HG03159 (cell line): Measurements from ENCODE around the gene GRAMD2B.
"Not testable (repeated sequence)": the region's sequence is repeated elsewhere in the genome, so short reads cannot be mapped to it uniquely, and the experiment has no call there.

Source experiments
- ATAC-seq: cut with Tn5 transposase; IDR thresholded peaks from one replicate; pipeline ENCODE4 v1.9.1; 2021; ENCODE audit warnings: mild to moderate bottlenecking, moderate library complexity; ENCODE audit not compliant: unreplicated experiment

Gene GRAMD2B, protein sequence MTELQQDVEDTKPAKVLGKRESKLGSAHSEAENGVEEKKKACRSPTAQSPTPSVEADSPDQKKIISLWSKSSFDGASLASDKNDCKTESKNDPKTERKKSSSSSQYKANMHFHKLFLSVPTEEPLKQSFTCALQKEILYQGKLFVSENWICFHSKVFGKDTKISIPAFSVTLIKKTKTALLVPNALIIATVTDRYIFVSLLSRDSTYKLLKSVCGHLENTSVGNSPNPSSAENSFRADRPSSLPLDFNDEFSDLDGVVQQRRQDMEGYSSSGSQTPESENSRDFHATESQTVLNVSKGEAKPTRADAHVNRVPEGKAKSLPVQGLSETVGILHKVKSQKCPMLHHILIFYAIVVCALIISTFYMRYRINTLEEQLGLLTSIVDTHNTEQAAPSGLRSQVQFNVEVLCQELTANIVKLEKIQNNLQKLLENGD

DNA sequence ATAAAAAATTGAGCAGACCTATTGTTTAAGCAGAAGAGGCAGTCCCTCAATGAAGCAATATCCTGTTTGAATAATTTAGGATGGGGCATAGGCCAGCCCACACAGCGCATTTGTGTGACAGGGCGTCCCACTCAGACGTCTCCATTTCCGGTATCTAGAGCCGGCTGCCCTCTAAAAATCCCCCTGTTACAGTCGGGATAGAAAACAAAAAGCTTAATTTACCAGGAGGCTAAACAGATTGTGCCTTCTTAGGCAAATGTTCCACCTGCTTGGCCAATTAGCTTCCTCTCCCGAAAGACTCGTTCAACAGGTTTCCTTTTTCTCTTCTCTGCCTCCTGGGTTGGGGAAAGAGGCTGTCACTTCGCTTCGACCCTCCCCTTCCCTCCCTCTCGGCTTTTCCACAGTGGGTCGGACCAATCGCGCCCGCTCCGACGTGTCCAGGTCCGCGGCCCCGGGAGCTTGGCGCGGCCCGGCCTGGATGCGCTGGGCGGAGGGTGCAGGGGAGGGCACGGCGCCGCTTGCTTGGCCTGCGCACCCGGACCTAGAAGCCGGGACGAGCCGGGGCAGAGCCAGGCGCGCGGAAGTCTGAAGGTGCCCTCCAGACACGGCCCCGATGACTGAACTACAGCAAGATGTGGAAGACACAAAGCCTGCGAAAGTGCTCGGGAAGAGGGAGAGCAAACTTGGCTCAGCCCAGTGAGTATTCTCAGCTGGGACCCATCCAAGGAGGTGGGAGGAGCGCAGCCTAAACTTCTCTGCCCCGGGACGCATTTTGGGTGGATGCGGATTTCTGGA lies at the start of gene GRAMD2B:
Gene GRAMD2B (plus strand): TSS at position 416 of the 795 bp plus-strand sequence. CDS start 198 bp downstream, at position 614.
- ATAC-seq: peak; percentile 92

DNA sequence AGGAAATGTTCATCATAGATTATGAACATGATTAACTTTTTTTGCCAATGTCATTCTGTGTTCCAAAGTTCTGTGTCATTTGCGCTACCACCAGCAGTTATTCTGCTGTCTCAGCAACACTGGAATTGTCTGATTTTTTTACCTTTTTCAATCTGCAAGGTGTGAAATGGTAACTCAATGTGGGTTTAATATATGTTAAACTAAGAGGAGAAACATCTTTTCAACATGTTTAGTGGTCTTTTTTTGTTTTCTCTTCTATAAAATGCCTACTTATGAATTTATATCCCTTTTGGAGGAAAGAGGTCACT lies 49.1 kb upstream of the GRAMD2B start:
- no peak for ATAC-seq

DNA sequence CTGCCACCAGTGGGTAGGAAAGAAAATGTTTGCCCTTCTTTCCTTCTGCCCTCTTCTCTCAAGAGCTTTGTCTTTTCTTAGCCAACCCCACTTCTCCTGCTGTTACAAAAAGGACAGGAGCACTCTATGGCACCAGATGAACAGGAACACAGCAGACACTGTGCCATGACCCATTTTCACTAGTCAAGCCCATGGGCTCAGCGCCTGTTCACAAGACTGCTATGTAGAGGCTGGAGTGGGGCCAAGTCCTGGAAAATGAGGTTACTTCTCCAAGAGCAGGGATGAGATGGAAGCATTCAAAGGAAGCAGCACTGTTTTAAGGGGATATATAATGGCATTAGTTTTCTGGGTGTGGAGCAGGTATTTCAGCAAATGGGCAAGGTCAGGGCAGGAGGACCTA lies 46.8 kb upstream of the GRAMD2B start:
- ATAC-seq: no peak

DNA sequence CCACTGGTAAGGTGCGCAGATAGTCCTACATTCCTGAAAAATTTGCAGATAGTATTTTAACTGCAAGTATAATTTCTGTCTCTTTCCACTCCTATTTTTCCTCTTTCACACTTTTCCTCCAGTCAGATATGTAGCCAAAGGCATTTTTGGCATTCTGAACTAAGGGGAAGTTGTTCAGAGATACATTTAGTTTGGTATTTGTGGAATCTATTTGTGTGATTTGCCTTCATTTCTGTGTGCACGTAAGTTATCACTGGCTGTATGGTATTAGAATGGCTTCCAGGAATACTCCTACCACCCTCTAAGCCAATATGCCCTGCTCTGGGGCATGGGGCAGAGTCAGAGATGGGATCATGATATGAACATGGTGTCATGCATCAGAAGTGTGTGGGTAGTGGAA lies 45.8 kb upstream of the GRAMD2B start:
- no peak for ATAC-seq

DNA sequence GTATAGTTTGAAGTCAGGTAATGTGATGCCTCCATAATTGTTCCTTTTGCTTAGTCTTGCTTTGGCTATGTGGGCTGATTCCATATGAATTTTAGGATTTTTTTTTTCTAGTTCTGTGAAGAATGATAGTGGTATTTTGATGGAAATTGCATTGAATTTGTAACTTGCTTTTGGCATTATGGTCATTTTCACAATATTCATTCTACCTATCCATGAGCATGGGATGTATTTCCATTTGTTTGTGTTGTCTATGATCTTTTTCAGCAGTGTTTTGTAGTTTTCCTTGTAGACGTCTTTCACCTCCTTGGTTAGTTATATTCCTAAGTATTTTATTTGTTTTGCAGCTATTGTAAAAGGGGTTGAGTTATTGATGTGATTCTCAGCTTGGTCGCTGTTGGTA lies 42.9 kb upstream of the GRAMD2B start:
- ATAC-seq: not testable (repeated sequence)

DNA sequence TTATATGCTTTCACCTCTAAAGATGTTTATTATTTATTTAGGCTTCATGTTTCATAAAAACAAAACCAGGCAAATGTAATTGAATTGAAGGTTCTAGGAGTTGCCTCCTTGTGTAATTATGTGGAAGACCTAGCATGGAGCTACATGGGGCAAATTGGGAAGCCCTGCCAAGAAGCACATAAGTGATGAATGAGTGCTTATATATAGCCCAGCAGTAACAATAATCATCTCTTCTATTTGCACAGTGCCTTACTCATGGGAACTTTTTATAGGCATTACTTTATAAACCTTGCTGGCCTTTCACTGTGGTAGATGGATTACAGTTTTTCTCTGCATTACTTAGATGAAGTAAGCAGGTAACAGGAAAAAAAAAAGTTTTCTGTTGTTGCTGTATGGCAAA lies 40.0 kb upstream of the GRAMD2B start:
- no peak for ATAC-seq

DNA sequence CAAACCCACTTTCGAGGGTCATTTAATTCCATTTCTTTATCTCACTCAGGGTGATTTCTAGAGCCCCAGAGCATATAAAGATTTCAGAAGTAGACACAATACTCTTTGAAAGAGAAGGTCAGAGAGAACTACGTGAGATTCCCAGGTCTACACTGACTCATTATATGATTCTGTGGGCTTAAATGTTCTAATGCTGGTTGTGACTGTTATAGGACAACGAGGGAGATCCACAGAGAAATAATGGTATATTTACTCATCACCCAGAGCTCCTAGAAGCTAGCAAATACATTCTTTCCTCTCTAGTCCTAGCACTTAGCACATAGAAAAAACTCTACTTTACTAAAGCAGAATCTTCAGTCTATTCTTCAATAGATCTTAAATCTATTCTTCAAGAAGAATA lies 39.4 kb upstream of the GRAMD2B start:
- no peak for ATAC-seq

DNA sequence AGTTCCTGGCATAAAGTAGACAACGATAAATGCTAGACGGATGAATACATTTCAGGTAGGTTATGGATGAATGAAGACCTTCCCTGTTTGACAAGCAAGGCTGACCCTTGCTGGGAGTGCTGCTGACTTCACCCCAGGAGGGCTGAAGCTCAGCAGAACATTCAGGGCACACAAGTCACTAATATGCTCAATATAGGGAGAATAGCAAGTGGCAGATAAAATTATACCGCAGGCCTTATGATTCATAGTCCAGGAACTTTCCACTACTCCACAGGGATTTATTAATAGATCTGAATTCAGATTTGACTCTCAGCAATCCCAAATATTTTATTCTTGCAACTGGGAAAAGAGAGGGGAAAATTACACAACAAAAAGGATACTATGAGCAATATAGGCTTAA lies 38.2 kb upstream of the GRAMD2B start:
- ATAC-seq: no peak

DNA sequence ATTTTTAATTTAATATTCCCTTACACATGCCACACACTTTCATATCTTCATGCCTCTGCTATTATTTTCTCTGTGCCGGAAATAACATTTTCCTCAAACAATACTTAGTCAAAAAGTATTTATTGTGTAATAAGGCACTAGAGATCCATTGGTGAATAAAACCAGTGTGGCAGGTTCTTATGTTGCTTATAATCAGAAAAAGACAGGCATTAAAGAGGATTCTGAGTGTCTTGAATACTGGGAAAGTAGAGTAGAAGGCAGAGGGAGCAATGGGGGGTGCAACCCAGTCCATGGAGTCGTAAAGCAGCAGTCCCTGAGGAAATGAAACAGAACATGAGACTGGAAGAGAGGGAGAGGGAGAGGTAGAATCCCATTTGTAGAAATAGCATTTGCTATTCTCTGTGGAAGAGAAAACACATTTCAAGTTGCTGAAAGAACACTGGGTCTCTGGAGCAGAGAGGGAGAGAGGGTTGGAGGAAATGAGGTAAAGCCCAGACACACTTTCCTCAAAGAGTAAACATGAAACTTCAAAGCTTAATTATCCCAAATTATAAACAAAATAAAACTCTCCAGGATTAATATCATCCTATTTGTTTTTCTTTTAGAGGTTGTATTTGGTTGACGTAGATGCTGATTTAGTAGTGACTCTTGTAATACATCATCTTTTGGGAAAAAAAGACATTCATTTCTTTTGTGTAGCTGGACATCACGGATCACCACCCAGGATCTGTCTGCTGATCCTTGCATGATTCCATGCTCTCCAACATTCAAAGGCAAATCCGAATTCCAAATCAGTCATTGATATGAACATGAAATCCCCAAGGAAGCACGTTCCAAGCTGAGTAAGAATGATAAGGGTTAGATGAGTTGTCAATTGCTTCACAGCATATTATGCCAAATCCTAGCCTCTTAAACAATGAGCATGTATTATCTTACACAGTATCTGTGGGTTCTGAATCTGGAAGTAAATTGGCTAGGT lies 37.4 kb upstream of the GRAMD2B start:
- ATAC-seq: no peak

DNA sequence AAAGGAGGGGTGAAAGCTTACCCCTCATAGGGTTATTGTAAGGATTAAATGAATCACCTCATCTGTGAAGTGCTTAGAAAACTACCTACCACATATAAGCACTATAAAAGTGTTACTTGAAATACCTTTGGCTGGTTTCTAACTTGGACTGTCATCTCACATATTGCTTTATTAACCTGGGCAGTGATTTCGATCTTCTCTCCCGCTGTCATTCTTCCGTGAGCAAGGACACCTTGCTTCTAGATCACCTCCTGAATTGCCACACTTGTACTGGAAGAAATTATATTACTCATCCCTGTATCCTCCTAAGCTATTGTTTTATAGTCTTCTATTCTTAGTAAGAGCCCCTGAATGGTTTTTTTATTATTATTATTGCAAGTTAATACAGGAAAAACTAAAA lies 34.0 kb upstream of the GRAMD2B start:
- no peak for ATAC-seq

DNA sequence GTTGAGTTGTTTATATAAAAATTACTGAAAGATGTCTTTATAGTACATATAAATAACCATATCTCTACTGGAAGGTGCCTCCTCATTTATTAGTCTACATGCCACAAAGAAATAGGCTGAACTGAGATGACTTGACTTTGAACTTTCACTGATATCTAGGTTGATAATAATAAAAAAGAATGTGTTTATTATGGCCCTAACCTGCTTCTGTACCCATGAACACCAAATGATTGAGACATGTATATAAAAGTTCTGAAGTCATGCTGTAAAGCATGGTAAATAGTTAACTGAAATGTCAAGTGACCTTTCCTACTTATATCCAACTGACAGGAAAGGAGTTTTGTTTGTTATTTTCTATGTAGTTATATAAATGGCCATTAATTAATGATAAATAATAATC lies 33.2 kb upstream of the GRAMD2B start:
- ATAC-seq: no peak

DNA sequence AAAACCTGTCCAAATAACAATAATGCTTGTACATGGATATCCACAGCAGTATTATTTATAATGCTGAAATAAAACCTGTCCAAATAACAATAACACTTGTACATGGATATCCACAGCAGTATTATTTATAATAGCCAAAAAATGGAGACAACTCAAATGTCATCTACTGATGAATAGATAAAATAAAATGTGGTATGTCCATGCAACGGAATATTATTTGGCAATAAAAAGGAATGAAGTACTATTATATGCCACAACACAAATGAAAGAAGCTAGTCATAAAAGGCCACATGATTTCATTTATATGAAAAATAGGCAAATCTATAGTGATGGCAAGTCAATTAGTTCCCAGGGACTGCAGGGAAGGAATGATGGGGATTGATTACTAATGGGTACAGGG lies 31.8 kb upstream of the GRAMD2B start:
- no peak for ATAC-seq

DNA sequence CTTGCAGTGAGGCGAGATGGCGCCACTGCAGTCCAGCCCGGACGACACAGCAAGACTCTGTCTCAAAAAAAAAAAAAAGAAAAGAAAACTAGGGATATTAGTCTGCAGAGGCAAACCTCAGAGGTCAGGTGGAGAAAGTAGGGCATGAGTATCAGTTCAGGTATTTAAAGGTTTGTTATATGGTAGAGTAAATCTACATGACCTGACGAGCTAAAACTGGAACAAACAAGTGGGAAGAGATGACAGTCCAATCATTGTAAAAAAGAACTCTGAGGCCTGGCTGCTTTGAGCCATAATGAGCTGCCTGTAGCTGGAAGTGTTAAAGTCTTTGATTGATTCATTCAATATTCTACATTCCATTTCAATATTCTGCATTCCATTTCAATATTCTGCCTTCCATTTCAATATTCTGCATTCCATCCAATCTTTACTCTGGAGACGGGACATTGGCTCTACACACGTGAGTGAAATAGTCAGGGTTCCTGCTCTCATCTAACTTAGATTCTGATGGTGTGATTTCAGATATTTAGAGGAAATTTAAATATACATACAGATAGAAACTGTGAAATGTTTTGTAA lies 28.9 kb upstream of the GRAMD2B start:
- ATAC-seq: no peak

DNA sequence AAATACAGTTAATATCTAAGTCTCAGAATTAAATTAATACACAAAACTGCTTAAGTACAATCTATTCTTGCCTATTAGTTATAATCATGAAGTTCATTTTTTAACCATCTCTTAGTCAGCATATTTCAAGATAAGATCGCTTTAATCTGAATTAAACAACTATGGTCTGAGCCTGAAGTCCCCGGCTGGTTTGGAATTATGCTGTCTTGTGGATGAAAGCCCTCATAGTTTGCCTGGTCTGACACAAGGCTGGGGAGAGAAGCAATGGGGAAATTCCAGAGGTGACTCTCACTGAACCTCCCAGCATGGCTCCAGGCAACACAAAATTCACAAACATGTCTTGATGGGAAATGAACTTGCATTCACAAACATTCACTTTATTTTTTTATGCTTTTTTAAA lies 28.0 kb upstream of the GRAMD2B start:
- no peak for ATAC-seq

DNA sequence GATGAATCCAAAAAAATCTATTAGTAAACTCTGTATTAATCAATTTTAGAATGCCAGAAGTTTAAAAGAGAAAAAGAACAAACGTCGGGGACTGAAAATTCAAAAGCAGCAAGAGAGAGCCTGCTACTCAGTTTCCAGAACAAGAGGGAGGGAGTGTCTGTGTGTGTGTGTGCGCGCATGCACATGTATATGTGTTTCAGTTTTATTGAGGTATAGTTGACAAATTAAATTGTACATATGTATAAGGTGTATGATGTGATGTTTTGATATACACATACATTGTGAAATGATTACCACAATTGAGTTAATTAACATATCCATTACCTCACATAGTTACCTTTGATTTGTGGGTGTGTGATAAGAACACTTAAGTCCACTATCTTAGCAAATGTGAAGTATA lies 27.6 kb upstream of the GRAMD2B start:
- no peak for ATAC-seq

DNA sequence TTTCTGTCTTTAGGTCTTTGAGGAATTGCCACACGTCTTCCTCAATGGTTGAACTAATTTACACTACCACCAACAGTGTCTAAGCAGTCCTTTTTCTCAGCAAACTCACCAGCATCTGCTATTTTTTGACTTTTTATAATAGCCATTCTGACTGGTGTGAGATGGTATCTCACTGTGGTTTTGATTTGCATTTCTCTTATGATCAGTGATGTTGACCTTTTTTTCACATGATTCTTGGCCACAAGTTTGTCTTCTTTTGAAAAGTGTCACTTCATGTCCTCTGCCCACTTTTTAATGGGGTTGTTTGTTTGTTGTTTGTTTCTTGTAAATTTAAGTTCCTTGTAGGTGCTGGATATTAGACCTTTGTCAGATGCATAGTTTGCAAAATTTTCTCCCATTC lies 26.5 kb upstream of the GRAMD2B start:
- not testable (repeated sequence) for ATAC-seq

DNA sequence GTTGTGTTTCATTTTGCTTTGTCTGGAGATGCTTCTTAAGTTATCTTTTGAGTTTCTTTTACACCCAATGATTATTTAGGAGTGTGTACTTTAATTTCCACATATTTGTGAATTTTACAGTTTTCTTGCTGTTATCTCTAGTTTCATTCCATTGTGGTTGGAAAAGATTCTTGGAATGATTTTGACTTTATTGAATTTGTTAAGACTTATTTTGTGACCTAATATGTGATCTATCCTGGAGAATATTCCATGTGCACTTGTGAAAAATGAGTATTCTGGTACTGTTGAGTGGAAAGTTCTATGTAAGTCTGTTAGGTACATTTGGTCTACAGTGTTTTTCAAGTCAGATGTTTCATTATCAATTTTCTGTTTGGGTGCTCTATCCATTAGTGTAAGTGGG lies 24.4 kb upstream of the GRAMD2B start:
- ATAC-seq: no peak

DNA sequence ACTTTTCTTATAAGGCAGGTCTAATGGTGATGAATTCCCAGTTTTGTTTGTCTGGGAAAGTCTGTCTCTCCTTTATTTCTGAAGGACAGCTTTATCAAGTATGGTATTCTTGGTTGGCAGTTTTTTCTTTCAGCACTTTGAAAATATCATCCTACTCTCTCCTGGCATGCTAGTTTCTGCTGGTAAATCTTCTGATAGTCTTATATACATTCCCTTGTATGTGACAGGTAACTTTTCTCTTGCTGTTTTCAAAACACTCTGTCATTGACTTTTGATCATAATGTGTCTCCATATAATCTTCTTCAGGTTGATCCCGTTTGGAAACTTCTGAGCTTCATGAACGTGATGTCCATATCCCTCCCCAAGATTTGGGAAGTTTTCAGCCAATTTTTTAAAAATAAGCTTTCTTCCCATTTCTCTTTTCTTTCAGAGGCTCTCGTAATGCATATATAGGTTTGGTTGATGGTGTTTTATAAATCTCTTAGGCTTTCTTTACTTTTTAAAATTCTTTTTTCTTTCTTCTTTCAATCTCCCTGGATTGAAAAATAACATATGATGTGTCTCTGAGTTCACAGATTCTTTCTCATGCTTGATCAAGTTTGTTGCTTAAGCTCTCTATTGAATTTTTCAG lies 22.5 kb upstream of the GRAMD2B start:
- ATAC-seq: no peak

DNA sequence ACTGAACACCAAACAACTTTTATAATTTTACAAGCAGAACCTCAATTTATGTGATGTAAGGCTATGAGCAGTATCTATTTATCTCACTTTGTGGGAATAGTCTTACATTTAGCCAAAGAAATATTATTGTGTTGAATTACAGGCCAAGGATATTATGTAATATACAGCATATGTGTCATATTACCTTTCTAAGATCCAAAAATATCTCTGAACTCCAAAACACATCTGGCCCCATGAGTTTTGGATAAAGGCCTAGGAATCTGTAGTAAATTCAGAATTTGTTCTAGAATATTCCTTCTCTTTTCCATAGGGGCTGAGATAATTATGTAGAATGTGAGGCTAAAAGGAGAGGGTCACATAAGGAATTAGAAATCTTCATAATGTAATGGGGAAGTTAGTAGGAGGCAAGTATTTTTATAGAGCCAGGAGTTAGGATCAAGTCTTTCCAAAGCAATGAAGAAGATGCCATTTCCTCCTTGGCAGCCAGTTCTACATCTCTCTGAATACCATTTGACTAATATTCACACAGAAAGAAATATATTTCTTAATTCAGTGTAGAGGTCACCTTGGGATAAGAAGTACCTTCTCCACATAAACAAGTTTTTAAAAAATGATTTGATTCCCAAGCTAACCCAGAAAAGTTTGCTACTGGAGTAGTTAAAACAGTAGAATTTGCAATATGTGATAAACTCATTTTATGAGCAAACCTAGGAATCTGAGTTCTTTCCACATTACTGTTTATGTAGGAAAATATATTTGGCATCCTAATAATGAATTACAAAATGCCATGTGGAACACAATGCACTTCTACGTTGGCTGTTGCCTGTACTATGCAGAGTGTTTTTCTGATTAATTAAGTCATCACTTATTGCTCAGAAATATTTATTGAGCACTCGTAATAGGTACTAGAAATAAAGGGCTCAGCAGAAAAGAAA lies 20.3 kb upstream of the GRAMD2B start:
- no peak for ATAC-seq
